HFF-Myc (cell line): ENCODE data around the gene F8A1.
A peak's percentile ranks its signal among the peaks of the same experiment; 100 is the strongest.
"Not testable (repeated sequence)": the region's sequence is repeated elsewhere in the genome, so short reads cannot be mapped to it uniquely, and the experiment has no call there.

Source experiments
- DNase-seq: peaks from one replicate; pipeline ENCODE4 v3.0.0-alpha.2; 2011; ENCODE audit warnings: low read depth; ENCODE audit errors: extremely low read depth
- H3K4me3 ChIP-seq: replicated peaks from 2 replicates; pipeline ENCODE4 v1.5.1; 2011; ENCODE audit warnings: low read depth, mild to moderate bottlenecking, control low read depth, low read length
- TF ChIP-seq, protein P1 (sequence below): IDR thresholded peaks from 2 replicates; pipeline ENCODE4 v1.5.1; 2012; ENCODE audit warnings: mild to moderate bottlenecking, low read depth, low read length, control low read depth; ENCODE audit errors: missing control alignments

F8A1 gene

DNA sequence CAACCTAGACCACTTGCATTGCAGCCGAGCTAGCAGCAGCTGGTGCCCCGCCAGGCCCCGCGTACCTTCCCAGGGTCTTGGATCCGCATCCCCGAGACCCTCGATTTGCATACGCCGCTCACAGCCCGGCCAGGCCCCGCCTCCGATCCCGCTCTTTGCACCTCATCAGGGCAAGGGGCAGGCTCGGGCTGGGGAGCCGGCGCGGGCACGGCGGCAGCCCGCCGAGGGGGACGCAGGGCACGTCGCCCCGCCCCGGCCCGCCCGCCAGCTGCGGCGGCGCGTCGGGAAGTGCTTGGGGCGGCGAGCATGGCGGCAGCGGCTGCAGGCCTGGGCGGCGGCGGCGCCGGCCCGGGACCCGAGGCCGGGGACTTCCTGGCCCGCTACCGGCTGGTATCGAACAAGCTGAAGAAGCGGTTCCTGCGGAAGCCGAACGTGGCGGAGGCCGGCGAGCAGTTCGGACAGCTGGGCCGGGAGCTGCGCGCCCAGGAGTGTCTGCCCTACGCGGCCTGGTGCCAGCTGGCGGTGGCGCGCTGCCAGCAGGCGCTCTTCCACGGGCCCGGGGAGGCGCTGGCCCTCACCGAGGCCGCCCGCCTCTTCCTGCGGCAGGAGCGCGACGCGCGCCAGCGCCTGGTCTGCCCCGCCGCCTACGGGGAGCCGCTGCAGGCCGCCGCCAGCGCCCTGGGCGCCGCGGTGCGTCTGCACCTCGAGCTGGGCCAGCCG lies at the start of gene F8A1:
TSS of gene F8A1 (plus strand) at position 287 of the 720 bp plus-strand sequence. CDS start at position 307, 20 bp downstream.
- not testable (repeated sequence) for DNase-seq, H3K4me3 ChIP-seq

DNA sequence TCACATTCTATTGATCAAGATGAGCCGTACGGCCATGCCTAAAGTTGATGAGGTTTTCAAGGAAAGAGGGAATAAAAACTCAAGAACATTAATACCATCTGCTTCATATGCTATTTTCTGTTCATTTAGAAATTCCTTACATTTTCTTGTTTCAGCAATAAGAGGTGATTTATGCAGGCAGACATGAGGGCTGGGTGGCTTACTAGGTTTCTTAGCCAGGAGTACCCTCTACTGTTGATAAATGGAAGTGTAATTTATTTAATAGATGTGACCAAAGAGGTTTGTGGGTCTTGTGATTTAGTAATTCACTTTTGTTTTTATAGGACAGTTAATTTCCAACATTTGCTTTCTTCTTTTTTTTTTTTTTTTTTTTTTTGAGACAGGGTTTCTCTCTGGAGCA lies 45.3 kb upstream of the F8A1 start:
- TF ChIP-seq, protein P1, sequence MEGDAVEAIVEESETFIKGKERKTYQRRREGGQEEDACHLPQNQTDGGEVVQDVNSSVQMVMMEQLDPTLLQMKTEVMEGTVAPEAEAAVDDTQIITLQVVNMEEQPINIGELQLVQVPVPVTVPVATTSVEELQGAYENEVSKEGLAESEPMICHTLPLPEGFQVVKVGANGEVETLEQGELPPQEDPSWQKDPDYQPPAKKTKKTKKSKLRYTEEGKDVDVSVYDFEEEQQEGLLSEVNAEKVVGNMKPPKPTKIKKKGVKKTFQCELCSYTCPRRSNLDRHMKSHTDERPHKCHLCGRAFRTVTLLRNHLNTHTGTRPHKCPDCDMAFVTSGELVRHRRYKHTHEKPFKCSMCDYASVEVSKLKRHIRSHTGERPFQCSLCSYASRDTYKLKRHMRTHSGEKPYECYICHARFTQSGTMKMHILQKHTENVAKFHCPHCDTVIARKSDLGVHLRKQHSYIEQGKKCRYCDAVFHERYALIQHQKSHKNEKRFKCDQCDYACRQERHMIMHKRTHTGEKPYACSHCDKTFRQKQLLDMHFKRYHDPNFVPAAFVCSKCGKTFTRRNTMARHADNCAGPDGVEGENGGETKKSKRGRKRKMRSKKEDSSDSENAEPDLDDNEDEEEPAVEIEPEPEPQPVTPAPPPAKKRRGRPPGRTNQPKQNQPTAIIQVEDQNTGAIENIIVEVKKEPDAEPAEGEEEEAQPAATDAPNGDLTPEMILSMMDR: peak; percentile 21
- no peak overlapping the region for H3K4me3 ChIP-seq
- DNase-seq: peak; percentile 15

DNA sequence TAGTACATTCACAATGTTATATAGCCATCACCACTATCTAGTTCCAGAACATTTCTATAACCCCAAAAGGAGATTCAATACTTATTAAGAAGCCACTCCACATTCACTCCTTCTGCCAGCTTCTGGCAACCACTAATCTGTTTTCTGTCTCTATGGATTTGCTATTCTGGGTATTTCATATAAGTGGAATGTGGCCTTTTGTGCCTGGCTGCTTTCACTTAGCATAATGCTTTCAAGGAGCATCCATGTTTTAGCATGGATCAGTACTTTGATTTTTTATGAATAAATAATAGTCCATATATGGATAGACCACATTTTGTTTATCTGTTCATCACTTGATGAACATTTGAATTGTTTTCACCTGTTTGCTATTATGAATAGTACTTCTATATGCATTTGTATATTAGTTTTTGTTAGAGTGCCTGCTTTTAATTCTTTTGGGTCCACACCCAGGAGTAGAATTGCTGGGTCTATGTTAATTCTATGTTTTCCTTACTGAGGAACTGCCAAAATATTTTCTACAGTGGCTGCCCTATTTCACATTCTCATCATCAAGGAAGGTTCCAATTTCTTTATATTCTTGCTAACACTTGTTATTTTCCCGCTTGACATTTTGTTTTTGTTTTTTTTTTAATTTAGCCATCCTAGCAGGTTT lies 35.1 kb upstream of the F8A1 start:
- DNase-seq: no peak
- H3K4me3 ChIP-seq: no peak overlapping the region
- TF ChIP-seq, protein P1: no peak

DNA sequence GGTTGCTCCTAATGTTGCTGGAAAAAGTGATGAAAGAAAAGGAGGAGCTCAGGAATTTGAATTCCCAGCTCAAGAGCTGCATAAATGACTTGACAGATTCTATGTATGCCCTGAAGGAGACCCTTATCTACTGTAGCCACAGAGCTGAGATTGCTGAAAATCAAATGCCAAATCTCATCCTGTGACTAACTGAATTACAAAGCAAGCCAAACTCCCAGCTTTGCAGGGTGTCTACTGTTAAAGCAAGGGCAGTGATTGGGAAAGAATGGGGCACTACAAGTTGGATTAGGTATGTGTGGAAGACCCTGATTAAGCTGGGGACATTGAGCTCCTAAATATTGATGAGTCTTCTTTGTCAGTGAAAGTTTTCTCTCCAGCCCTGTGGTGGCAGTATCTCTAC lies 30.9 kb upstream of the F8A1 start:
- TF ChIP-seq, protein P1: no peak
- no peak overlapping the region for H3K4me3 ChIP-seq
- no peak for DNase-seq

DNA sequence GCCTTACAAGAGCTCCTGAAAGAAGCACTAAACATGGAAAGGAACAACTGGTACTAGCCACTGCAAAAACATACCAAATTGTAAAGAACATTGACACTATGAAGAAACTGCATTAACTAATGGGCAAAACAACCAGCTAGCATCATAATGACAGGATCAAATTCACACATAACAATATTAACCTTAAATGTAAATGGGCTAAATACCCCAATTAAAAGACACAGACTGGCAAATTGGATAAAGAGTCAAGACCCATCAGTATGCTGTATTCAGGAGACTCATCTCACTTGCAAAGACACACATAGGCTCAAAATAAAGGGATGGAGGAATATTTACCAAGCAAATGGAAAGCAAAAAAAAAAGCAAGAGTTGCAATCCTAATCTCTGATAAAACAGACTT lies 17.6 kb upstream of the F8A1 start:
- H3K4me3 ChIP-seq, DNase-seq: not testable (repeated sequence)

DNA sequence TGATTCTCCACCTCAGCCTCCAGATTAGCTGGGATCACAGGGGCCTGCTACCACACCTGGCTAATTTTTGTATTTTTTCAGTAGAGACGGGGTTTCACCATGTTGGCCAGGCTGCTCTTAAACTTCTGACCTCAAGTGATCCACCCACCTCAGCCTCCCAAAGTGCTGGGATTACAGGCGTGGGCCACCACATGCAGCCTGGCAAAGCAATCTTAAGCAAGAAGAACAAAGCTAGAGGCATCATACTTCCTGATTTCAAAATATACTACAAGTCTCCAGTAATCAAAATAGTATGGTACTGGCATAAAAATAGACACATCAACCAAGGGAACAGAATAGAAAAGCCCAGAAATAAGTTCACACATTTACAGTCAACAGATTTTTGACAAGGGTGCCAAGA lies 12.8 kb upstream of the F8A1 start:
- TF ChIP-seq, protein P1: no peak
- DNase-seq: no peak
- no peak overlapping the region for H3K4me3 ChIP-seq

DNA sequence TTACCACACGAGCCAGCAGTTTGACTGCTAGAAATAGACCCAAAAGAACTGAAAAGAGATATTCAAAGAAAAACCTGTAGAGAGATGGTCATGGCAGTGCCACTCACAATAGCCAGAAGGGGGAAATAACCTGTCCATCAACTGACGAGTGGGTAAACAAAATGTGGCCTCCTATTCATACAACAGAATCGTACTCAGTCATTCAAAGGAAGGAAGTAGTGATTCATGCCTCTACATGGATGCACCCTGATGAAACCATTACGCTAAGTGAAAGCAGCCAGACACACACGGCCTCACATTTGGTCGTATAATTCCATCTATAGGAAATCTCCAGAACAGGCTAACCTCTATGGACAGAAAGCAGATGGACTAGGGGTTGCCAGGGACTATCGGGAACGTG lies 2.1 kb upstream of the F8A1 start:
- not testable (repeated sequence) for DNase-seq, H3K4me3 ChIP-seq

DNA sequence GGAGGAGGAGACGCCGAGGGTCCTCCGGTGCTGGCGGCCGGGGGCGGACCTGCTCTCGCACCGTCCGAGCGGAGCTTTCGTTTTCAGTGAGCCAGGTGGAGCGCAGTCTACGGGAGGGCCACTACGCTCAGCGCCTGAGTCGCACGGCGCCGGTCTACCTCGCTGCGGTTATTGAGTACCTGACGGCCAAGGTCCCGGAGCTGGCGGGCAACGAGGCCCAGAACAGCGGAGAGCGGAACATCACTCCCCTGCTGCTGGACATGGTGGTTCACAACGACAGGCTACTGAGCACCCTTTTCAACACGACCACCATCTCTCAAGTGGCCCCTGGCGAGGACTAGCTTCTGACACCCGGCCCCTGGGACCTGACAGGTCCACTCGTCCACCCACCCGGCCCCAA lies 1.1 kb upstream of the F8A1 start:
- H3K4me3 ChIP-seq, DNase-seq: not testable (repeated sequence)

DNA sequence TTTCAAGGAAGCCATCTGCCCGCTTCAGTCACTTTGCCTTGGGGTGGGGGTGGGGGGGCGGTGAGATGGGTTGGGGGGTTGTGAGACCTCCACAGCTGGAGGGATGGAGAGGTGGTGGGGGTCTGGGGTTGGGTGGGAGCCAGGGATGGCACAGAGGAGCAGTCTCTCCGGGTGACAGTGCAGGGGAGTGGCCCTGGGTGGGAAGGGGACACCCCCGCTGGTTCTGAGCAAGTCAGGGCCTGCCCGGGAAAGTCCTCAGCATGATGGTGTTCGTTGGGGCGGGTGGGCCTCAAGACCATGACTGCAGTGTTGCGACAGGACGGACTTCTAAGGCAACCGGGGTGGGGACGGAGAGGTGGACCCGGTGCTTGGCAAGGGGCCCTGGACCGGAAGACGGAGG lies 606 bp upstream of the F8A1 start:
- H3K4me3 ChIP-seq, DNase-seq: not testable (repeated sequence)

DNA sequence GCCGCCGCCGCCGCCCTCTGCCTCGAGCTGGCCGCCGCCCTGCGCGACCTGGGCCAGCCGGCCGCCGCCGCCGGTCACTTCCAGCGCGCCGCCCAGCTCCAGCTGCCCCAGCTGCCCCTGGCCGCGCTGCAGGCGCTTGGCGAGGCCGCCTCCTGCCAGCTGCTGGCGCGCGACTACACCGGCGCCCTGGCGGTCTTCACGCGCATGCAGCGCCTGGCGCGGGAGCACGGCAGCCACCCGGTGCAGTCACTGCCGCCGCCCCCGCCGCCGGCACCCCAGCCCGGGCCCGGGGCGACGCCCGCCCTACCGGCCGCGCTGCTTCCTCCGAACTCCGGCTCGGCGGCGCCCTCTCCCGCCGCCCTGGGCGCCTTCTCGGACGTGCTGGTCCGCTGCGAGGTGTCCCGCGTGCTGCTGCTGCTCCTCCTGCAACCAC lies 650 bp downstream of the F8A1 start:
- H3K4me3 ChIP-seq, DNase-seq: not testable (repeated sequence)
